ENCODE results near the gene PTH2R.
"Not testable (repeated sequence)": the region's sequence is repeated elsewhere in the genome, so short reads cannot be mapped to it uniquely, and the experiment has no call there.

The PTH2R gene

DNA sequence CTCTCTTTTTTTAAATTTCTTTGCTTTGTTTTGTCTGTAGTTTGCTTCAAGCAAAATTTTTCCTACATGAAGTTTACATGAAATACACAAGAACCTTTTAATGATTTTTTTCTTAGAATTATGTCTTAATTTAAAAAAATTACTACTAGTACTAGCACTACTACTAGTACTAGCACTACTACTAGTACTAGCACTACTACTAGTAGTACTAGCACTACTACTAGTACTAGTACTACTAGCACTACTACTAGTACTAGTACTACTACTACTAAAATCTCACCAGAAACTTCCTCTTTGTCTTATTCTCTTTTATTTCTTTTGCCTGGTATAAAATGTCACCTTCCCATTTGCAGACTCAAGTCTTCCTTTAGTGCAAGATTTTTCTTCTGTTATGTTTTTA lies 71.1 kb downstream of the PTH2R start:
- no peak for DNase-seq
- in situ Hi-C loops (cut with MboI; ENCODE audit: low pct_unique_long_range_greater_than_20kb, low sequenced_read_pairs) = no loop called here

DNA sequence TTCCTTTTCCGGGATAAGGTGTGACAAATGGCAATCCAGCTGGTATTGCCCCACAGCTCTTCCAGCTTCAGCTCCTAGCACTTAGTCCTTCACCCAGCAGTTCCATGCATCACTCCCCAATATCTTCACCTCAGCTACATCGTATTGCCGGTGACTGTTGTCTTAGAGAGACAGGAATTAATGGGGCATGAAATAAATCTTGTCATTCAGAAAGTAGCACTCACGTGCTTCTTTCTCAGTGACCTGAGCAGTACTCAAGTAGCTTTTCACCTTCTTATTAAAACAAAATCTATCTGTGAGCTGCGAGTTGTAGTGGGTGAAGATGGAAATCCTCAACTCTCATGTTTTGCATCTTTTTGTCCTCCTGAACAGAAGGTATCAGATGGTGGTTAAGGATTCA lies 72.8 kb downstream of the PTH2R start:
- in situ Hi-C loops (cut with MboI; ENCODE audit: low pct_unique_long_range_greater_than_20kb, low sequenced_read_pairs) = no loop called here
- no peak for DNase-seq

DNA sequence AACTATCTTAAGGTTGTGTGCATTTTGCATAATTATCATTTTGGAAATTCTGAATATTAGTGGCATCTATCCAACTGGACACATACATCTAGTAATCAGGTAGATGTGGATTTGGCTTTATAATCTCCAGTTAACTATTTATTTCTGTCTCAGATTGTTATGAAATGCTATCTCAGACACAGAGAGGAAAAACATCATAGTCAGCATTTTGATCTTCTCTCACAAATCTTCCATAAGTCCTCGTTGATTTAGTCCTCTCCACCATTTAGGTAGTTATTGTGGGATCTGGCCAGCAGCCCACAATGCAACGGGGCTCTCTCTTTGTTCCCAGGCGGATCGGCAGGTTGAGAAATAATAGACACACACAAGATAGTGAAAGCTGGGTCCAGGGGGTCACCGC lies 75.4 kb downstream of the PTH2R start:
- DNase-seq; in situ Hi-C loops (cut with MboI; ENCODE audit: low pct_unique_long_range_greater_than_20kb, low sequenced_read_pairs): not testable (repeated sequence)

DNA sequence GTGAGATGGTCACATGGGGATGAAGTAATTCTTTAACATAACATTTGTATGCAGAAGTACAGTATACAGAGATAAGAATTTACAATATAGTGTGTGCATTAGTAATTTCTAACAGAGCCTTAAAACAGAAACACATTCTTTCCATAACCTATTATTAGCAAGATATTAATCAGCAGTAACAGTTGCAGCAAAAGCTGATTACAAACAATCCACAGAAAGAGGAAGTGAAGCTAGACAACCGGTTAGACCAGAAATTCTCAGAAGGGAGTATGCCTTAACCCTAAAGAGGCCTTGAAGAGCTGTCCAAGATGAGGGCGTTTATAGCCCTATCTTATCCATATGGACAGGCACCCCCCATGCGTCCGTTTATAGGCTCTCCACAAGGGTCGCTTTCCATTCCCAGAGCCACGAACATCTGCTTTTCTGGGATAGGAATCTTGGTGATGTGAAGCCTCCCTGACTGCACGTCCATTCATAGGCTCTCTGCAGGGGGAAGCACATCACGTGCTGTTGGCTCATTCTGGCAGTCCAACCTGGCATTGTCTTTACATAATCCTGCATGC lies 75.9 kb downstream of the PTH2R start:
- in situ Hi-C loops (cut with MboI; ENCODE audit: low pct_unique_long_range_greater_than_20kb, low sequenced_read_pairs); DNase-seq: not testable (repeated sequence)

DNA sequence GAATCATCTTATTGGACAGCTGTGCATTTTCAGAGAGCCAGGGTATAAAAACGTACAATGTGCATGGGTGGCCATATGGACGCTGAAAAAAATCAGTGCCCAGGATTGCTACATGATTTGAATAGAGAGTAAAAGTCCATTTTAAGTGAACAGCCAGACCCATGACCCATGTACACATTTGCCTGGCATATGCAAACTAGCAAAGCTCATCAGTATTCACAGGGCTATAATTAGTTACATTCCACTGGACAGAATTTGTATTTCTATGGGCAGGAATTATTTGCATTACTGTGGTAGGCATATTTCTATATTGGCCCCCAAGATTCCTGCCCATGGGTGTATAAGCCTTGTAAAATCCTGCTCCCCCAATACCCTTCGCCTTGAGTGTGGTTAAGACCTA lies 78.8 kb downstream of the PTH2R start:
- no peak for DNase-seq
- in situ Hi-C loops (cut with MboI; ENCODE audit: low pct_unique_long_range_greater_than_20kb, low sequenced_read_pairs) = no loop called here

DNA sequence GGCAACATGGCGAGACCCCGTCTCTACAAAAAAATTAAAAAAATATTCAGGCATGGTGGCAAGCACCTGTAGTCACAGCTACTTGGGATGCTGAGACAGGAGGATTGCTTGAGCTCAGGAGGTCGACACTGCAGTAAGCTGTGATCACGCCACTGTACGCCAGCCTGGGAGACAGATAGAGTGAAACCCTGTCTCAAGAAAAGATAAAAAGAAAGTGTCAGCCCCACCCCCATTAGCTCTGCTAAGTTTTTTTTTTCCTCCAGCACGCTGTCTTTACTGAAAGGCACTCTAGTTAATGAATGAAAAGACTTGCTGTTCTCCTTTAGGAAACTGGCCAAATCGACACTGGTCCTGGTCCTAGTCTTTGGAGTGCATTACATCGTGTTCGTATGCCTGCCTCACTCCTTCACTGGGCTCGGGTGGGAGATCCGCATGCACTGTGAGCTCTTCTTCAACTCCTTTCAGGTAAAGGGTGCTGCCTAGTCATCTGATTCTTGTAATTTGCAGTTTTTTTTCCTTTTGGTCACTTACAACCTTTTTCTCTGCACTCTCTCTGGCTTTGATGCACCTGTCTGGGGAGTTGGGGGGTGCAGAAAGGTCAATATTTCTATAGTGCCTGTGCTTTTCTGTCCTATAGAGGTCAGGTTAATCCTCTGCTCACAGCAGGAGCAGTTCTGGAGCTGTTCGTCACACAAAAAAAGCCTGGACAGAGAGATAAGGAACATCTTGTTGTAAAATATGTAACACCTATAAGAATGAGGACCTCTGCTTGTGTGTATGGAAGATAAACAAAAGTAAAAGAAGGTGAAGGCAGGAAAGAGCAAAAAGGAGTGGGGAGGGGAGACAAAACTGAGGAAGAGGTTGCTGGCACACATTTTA lies 82.3 kb downstream of the PTH2R start:
- DNase-seq = no peak
- in situ Hi-C loops (cut with MboI; ENCODE audit: low pct_unique_long_range_greater_than_20kb, low sequenced_read_pairs) = no loop called here

DNA sequence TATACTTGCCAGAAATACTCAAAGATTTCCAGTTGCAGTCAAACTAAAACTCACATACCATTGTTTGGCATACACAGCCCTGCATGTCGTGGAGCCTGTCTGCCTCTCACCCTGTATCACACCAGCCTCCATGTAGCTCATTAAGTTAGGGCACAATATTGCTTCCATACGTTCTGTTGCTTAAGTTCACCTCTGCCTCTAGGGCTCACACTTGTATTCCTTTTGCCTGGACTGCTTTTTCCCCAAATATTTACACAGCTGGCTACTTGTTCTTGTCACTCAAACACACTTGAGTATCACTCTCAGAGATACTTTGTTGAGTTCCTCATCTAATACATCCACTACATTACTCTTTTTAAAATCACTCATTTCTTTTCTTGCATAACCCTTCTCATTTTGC lies 83.1 kb downstream of the PTH2R start:
- in situ Hi-C loops (cut with MboI; ENCODE audit: low pct_unique_long_range_greater_than_20kb, low sequenced_read_pairs) = no loop called here
- no peak for DNase-seq

DNA sequence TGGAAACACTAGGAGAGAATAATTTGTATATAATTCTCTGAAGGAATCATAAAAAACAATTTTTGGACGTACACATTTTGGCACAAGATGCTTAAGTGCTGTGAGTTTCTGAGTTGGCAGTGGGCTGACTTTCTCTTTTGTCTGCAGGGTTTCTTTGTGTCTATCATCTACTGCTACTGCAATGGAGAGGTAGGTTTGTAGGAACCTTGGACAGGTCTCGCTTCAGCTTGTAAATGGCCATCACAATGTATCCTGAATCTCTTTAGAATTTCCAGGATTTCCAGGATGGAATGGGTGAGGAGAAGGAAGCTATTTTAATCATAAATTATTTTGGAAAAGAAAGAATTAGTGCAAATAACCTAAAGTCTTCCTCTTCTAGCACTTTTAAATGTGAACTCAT lies 83.9 kb downstream of the PTH2R start:
- DNase-seq = no peak

DNA sequence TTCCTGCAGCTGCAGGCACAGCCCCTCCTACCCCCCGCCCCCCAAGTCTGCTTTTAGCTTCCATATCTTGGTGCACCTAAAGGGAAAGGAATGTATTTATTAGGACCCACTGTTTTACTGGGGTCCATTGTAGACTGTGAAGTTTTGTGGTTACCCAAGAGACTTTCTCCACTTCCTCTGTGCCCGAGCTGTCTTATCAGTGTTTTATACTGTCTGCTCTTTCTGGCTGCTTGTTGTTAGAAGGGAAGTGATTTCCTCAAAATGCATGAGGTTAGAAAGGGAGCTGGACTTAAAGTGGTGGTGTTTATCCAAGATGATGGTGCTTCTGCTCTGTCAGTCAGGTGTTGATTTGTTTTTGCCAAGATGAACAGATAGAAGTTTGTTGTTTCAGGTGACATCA lies 85.0 kb downstream of the PTH2R start:
- peak; percentile 1 for DNase-seq
- in situ Hi-C loops (cut with MboI; ENCODE audit: low pct_unique_long_range_greater_than_20kb, low sequenced_read_pairs) = no loop called here

More for the DNA sequence above, 83.9 kb downstream of the PTH2R start:
- in situ Hi-C loops (cut with MboI; ENCODE audit: low pct_unique_long_range_greater_than_20kb, low sequenced_read_pairs) = no loop called here

DNA sequence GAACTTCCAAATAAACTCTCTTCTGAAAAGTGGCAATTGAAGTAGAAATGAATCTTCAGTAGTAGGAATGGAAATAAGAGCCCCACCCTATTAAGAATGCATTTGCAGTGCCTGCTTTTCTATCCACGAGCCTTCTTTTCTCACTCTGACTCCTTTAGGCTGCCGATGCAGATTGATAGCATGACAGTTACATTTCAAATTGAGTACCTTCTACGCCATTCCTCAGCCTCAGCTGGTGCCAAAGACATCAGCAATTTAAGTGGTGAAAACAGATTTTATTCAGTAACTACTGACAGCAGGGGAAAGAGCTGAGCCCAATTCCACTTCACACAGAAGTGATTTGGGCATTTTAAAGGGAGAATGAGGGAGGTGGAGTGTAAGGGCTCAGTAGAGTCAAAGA lies 85.5 kb downstream of the PTH2R start:
- in situ Hi-C loops (cut with MboI; ENCODE audit: low pct_unique_long_range_greater_than_20kb, low sequenced_read_pairs) = no loop called here
- DNase-seq = no peak

DNA sequence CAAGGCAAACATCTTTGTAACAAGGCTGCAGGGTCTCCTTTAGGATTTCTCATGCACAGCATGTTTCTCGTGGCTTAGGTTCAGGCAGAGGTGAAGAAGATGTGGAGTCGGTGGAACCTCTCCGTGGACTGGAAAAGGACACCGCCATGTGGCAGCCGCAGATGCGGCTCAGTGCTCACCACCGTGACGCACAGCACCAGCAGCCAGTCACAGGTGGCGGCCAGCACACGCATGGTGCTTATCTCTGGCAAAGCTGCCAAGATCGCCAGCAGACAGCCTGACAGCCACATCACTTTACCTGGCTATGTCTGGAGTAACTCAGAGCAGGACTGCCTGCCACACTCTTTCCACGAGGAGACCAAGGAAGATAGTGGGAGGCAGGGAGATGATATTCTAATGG lies 86.6 kb downstream of the PTH2R start:
- DNase-seq = no peak
- in situ Hi-C loops (cut with MboI; ENCODE audit: low pct_unique_long_range_greater_than_20kb, low sequenced_read_pairs) = no loop called here

DNA sequence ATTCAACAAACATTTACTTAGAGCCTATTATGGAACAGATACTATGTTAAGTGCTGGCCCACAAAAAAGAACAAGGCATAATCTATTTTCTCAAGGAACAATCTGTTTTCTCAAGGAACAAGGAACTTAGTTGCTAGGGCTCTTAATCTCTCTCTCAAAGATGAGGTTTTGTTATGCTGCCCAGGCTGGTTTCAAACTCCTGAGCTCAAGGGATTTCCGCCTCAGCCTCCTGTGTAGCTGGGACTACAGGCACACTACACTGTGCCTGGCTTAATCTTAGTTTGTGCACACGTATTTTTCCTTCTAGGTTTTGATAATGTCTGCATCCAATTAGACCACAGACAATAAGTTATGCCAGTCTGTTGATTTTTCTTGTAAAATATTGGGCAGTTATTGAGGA lies 89.5 kb downstream of the PTH2R start:
- no peak for DNase-seq
- in situ Hi-C loops (cut with MboI; ENCODE audit: low pct_unique_long_range_greater_than_20kb, low sequenced_read_pairs) = no loop called here

DNA sequence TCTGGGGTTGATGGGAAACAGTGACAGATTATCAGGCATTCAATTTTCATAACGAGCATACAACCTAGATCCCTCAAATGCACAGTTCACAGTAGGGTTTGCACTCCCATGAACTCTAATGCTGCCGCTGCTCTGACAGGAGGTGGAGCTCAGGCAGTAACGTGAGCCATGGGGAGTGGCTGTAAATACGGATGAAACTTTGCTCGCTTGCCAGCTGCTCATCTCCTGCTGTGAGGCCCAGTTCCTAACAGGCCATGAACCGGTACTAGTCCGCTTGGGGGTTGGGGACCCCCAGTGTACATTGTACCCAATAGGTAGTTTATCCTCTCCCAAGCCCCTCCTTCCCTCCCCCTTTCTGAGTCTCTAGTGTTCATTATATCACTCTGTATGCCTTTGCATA lies 94.6 kb downstream of the PTH2R start:
- DNase-seq = no peak
- in situ Hi-C loops (cut with MboI; ENCODE audit: low pct_unique_long_range_greater_than_20kb, low sequenced_read_pairs) = no loop called here

DNA sequence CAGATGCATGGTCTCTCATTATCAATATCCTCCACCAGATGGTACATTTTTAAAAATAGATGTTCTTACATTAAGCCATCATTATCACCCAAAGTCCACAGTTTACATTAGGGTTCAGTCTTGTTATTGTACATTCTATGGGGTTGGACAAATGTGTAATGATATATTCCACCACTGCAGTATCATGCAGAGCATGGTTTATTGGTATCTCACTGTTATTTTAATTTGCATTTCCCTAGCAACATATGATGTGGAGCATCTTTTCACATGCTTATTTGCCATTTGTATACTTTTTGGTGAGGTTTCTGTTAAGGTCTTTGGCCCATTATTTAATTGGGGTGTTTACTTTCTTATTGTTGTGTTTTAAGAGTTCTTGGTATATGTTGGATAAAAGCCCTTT lies 95.7 kb downstream of the PTH2R start:
- DNase-seq = no peak
- in situ Hi-C loops (cut with MboI; ENCODE audit: low pct_unique_long_range_greater_than_20kb, low sequenced_read_pairs) = no loop called here

DNA sequence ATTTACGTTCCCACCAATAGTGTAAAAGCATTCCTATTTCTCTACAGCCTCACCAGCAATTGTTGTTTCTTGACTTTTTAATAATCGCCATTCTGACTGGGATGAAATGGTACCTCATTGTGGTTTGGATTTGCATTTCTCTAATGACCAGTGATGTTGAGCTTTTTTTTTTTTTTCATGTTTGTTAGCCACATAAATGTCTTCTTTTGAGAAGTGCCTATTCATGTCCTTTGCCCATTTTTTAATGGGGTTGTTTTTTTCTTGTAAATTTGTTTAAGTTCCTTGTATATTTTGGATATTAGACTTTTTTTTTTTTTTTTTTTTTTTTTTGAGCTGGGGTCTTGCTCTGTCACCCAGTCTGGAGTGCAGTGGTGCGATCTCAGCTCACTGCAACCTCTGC lies 98.8 kb downstream of the PTH2R start:
- DNase-seq; in situ Hi-C loops (cut with MboI; ENCODE audit: low pct_unique_long_range_greater_than_20kb, low sequenced_read_pairs): not testable (repeated sequence)

DNA sequence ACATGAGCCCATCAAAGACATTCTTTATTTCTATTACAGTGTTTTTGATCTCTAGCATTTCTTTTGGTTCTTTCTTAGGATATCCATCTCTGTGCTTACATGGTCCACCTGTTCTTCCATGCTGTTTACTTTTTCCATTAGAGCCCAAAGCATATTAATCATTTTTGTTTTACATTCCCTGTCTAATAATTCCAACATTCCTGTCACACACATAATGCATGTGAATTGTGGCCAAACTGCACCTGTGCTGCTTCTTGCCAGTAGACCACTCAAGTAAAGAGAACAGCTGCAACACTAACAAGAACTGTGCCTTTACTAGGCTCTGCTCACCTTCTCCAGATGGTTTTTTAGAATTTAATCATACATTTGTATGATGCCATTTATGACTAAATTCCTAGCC lies 103.0 kb downstream of the PTH2R start:
- in situ Hi-C loops (cut with MboI; ENCODE audit: low pct_unique_long_range_greater_than_20kb, low sequenced_read_pairs) = no loop called here
- DNase-seq = no peak

DNA sequence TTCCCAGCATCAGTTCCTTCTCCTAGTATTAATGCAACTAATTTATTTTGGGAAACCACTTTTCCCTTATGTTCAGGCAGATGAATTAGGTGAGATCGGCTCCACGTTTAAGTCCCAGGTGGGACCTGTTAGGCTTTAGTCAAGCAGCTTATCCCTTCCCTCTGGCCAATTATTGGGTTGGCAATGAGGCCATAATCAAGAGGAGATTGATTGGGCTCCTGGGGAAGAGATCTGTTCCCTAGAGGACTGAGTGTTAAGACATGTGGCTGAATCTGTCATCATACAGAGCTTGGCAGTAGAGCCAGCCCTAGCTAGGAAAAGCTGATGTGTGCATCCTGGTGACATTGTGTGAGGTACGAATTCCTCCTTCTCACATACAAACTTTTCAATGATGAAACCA lies 104.4 kb downstream of the PTH2R start:
- DNase-seq = no peak
- in situ Hi-C loops (cut with MboI; ENCODE audit: low pct_unique_long_range_greater_than_20kb, low sequenced_read_pairs) = no loop called here

DNA sequence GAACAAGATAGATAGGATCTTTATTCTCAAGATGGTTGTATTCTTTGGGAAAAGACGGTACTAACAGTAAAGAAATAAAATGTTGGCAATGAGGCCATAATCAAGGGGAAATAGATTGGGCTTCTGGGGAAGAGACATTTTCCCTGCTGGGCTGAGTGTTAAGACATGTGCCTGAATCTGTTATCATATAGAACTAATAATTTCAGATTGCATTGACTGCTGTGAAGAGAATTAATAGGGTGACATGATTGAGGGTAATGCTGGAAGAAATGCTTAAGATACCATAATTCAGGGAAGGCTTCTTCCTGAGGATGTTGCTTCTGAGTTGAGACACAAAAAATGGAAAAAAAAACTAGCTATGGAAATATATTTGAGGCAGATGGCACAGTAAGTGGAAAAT lies 105.0 kb downstream of the PTH2R start:
- in situ Hi-C loops (cut with MboI; ENCODE audit: low pct_unique_long_range_greater_than_20kb, low sequenced_read_pairs) = no loop called here
- no peak for DNase-seq

DNA sequence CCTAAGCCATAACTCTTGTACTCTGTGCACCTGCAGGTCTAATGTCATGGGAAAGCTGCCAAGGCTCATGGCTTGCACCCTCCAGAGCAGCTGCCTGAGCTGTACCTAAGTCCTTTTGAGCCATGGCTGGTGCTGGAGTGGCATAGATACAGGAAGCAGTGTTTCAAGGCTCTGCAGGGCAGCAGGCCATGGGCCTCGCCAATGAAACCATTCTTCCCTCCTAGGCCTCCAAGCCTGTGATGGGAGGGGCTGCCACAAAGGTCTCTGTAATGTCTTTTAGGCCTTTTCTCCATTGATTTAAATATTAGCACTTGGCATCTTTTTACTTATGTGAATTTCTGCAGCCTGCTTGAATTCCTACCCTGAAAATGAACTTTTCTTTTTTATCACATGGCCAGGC lies 108.5 kb downstream of the PTH2R start:
- no peak for DNase-seq
- in situ Hi-C loops (cut with MboI; ENCODE audit: low pct_unique_long_range_greater_than_20kb, low sequenced_read_pairs) = no loop called here

DNA sequence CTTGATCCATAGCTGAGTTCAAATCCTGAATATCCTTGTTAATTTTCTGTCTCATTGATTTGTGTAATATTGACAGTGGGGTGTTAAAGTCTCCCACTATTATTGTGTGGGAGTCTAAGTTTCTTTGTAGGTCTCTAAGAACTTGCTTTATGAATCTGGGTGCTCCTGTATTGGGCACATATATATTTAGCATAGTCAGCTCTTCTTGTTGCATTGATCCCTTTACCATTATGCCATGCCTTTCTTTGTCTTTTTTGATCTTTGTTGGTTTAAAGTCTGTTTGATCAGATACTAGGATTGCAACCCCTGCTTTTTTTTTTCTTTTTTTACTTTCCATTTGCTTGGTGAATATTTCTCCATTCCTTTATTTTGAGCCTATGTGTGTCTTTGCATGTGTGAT lies 116.5 kb downstream of the PTH2R start:
- in situ Hi-C loops (cut with MboI; ENCODE audit: low pct_unique_long_range_greater_than_20kb, low sequenced_read_pairs); DNase-seq: not testable (repeated sequence)

DNA sequence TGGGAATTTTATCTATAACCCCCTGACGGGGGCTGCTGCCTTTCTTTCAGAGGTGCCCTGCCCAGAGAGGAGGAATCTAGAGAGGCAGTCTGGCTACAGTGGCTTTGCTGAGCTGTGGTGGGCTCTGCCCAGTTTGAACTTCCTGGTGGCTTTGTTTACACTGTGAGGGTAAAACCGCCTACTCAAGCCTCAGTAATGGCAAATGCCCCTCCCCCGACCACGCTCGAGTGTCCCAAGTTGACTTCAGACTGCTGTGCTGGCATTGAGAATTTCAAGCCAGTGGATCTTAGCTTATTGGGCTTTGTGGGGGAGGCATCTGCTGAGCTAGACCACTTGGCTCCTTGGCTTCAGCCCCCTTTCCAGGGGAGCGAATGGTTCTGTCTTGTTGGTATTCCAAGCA lies 118.6 kb downstream of the PTH2R start:
- in situ Hi-C loops (cut with MboI; ENCODE audit: low pct_unique_long_range_greater_than_20kb, low sequenced_read_pairs); DNase-seq: not testable (repeated sequence)
